Effector memory CD4-positive, alpha-beta T cell (primary cell): ENCODE measurements around the gene ARPC1B.
"Not testable (repeated sequence)": the region's sequence is repeated elsewhere in the genome, so short reads cannot be mapped to it uniquely, and the experiment has no call there.

ENCODE experiments used
- DNase-seq, 3 donors: peaks; one replicate each; pipeline ENCODE4 v3.0.0-alpha.2; 2020
- H3K27ac ChIP-seq: 2 replicates; pipeline ENCODE4 v1.7.0; 2013; ENCODE audit warnings: mild to moderate bottlenecking, low read length, moderate library complexity; ENCODE audit not compliant: insufficient read depth, poor library complexity, severe bottlenecking
- H3K27me3 ChIP-seq: replicated peaks from 2 replicates; pipeline ENCODE4 v1.7.0; 2013; ENCODE audit warnings: mild to moderate bottlenecking, low read length; ENCODE audit not compliant: insufficient read depth, control insufficient read depth, poor library complexity, severe bottlenecking
- H3K36me3 ChIP-seq: 2 replicates; pipeline ENCODE4 v1.7.0; 2013; ENCODE audit warnings: mild to moderate bottlenecking, low read length, moderate library complexity; ENCODE audit not compliant: control insufficient read depth, insufficient read depth
- H3K4me1 ChIP-seq: 2 replicates; pipeline ENCODE4 v1.7.0; 2013; ENCODE audit warnings: low read length, mild to moderate bottlenecking; ENCODE audit not compliant: control insufficient read depth, insufficient read depth, poor library complexity, severe bottlenecking
- H3K4me3 ChIP-seq: 2 replicates; pipeline ENCODE4 v1.7.0; 2013; ENCODE audit warnings: low read length, low read depth, mild to moderate bottlenecking; ENCODE audit not compliant: insufficient read depth, poor library complexity, severe bottlenecking
- H3K9me3 ChIP-seq: 2 replicates; pipeline ENCODE4 v1.7.0; 2013; ENCODE audit warnings: mild to moderate bottlenecking, low read length, moderate library complexity; ENCODE audit not compliant: control insufficient read depth

ARPC1B gene

DNA sequence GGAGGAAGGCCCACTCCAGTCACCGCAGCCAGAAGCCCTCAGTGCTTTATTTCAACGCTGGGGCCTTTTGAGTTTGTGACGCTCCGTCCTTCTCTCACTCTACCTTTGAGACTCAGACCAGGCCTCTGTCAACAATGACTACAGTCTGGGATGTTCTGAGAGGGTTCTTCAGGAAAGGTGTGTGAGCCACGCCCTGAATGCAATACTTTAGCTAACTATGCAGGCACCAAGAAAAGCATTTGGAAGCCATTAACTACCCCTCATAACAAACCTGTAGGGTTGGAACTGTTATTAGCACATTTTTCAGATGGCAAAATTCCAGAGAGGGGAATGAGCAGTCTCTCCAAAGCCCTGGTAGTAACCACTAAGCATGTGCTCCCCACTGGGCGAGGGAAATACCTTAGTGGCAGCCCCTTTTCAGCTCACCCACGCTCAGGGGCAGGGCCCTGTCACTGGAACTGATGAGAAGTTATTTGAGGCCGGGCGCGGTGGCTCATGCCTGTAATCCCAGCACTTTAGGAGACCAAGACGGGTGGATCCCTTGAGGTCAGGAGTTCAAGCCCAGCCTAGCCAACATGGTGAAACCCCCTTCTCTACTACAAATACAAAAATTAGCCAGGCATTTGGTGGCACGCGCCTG, 5.7 kb upstream of the ARPC1B start:
- no peaks in the 10 kb centered on the region for H3K9me3 ChIP-seq
- DNase-seq: no peak
- peaks cover 25% of the 10 kb centered on the region for H3K36me3 ChIP-seq
- no peak overlapping the region for H3K4me3 ChIP-seq
- peaks cover 3% of the 10 kb centered on the region for H3K4me1 ChIP-seq
- H3K27me3 ChIP-seq: no peaks in the 10 kb centered on the region
- H3K27ac ChIP-seq: no peak overlapping the region

DNA sequence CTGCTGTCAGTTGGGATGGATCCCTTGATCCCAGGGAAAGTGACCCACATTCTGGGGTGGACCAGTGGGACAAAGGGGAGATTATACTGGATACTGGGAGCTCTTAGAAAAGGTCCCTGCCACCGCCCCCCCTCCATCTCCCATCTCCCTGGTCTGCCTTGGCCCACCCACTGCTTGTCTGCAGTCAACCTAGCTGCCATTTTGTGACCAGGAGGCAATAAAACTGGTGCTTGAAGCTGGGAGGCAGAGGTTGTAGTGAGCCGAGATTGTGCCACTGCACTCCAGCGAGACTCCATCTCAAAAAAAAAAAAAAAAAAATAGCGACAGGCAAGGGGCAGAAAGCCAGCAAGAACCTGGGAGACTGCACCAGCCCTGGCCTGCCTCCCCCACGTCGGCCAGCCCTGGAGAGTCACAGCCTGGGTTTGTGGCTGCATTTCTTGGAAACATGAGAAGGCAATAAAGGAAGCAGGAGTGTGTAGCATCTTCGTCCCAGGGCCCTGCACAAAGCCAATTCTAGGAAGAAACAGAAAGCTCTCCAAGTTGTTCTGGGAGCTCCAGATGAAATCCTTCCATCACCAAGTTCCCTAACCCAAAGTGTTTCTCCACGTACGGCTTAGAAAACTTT, 4.7 kb upstream of the ARPC1B start:
- DNase-seq: no peak
- Histone ChIP-seq H3K27ac (no peak overlapping the region), H3K4me1 (peaks cover 5% of the 10 kb centered on the region), H3K9me3 (no peaks in the 10 kb centered on the region), H3K27me3 (no peaks in the 10 kb centered on the region), H3K36me3 (peaks cover 18% of the 10 kb centered on the region), H3K4me3 (no peak overlapping the region)

DNA sequence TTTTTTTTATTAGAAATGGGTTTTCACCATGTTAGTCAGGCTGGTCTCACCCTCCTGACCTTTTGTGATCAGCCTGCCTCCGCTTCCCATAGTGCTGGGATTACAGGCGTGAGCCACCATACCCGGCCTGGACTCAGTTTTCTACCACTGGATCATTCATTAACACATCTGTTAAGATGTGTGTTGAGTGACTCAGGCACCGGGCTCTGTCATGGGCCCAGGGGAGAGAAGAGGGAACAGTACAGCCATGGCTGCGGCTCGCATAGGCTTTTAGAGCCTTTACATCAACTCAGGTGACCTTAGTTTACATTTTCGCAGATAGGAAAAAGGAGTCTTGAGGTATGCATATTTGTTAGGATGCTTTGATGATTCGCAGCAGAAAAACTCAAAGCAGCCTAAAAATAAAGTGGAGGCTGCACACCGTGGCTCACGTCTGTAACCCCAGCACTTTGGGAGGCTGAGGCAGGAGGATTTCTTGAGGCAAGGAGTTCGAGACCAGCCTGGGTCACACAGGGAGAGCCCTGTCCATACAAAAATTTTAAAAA, 3.1 kb upstream of the ARPC1B start:
- H3K27me3 ChIP-seq: no peaks in the 10 kb centered on the region
- H3K27ac ChIP-seq: no peak overlapping the region
- H3K4me1 ChIP-seq: peaks cover 9% of the 10 kb centered on the region
- H3K4me3 ChIP-seq: no peak overlapping the region
- peaks cover 5% of the 10 kb centered on the region for H3K36me3 ChIP-seq
- no peaks in the 10 kb centered on the region for H3K9me3 ChIP-seq
- no peak for DNase-seq

DNA sequence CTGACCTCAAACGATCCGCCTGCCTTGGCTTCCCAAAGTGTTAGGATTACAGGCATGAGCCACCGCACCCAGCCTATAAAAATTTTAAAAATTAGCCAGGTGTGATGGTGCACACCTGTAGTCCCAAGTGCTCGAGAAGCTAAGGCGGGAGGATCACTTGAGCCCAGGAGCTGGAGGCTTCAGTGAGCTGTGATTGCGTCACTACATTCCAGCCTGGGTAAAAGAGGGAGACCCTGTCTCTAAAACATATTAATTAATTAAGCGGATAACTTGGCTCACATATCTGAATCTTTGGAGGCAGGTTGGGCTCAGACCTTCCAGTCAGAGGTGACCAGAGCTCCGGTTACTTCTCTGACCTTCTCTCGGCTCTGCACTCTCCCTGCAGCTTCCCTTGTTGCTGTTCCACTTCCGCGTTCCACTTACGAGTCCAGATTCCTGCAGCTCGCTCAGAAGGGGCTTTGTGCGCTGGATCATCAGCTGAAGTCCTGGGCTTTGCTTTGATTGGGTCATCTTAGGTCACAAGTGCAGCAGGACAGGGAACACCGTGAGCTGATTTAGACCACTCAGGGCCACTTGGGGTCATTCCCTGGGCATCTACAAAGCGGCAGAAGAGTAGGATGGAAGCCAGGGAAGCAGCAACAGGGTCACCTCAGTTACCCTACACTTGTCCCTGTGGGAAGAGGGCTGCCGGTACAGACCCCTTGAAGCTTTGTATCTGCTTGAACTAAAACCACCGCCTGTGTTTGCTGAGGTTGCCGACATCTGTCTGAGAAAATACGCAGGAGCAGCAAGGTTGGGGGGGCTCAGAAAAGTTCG, 2.0 kb upstream of the ARPC1B start:
- peaks cover 9% of the 10 kb centered on the region for H3K4me1 ChIP-seq
- peaks cover 3% of the 10 kb centered on the region for H3K36me3 ChIP-seq
- no peak for DNase-seq

DNA sequence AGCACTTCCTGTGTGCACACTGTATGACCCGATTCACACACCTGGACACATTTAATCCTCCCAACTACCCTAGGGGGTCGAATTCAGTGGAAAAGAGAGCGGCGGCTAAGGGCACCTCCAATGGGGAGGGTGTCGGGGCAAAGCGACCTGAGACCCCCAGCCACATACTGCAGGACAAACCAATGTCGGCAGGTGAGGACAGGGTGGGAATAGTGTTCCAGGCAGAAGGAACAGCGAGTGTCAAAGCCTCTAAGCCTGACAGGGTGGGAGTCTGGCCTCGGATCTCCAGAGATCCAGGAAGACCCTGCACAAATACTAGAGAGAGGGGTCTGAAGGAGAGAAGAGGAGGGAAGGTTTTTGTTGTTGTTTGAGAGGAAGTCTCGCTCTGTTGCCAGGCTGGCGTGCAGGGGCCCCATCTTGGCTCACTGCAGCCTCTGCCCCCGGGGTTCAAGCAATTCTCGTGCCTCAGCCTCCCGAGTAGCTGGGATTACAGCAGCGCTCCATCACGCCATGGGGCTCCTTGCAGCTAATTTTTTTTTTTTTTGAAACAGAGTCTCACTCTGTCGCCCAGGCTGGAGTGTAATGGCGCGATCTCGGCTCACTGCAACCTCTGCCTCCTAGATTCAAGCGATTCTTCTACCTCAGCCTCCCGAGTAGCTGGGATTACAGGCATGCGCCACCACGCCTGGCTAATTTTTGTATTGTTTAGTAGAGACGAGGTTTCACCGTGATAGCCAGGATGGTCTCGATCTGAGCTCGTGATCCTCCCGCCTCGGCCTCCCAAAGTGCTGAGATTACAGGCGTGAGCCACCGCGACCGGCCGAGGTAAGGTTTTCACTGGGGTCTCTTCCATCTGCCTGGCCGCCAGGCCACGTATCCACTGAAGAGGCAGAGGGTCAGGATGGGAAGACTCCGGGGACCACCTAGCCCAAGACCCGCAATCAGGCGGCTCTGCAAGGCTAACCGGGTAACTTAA, 1.2 kb upstream of the ARPC1B start:
- DNase-seq: no peak
- H3K9me3 ChIP-seq: no peaks in the 10 kb centered on the region
- peaks cover 11% of the 10 kb centered on the region for H3K4me1 ChIP-seq
- peak overlapping the region; percentile 88 for H3K4me3 ChIP-seq
- H3K36me3 ChIP-seq: peaks cover 12% of the 10 kb centered on the region
- no peaks in the 10 kb centered on the region for H3K27me3 ChIP-seq
- no peak overlapping the region for H3K27ac ChIP-seq

More for the DNA sequence above, 2.0 kb upstream of the ARPC1B start:
- Histone ChIP-seq H3K4me3 (no peak overlapping the region), H3K27me3 (no peaks in the 10 kb centered on the region), H3K27ac (no peak overlapping the region), H3K9me3 (no peaks in the 10 kb centered on the region)

DNA sequence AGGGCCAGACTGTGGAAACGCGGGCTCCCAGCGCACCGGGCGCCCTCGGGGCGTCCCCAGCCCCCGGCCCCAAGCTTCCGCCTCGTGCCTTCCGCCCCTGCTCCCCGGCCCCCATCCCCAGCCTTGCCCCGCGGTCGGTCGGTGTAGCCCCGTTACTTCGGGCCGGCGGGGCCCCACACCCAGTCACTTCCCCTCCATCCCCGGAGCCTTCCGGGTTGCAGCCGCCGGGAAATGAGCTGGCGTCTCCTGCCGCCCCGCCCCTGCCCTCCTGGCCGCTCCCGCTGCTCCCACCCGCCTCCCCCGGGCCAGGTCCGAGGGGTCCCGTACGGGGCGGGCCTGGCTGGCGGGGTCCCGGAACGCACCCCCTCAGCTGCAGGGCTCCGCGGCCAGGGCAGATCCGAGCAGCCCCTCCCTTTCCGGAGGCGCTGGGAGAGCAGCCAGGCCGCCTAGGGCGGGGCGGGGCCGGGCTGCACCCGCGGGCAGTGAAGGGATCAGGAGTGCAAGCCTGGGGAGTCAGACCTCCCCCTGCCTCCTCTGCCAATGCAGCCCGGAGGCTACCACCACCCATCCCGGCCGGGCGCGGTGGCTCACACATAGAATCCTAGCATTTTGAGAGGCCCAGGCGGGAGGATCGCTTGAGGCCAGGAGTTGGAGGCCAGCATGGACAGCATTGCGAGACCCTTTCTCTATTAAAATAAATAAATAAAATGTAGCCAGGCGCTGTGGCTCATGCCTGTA, 709 bp downstream of the ARPC1B start:
- Histone ChIP-seq H3K4me1 (peaks cover 26% of the 10 kb centered on the region), H3K27me3 (no peaks in the 10 kb centered on the region), H3K9me3 (no peaks in the 10 kb centered on the region), H3K27ac (peak overlapping the region; percentile 92), H3K4me3 (peak overlapping the region; percentile 88), H3K36me3 (peaks cover 12% of the 10 kb centered on the region)
- DNase-seq: peak; percentile 49 to 64 (median 61)

DNA sequence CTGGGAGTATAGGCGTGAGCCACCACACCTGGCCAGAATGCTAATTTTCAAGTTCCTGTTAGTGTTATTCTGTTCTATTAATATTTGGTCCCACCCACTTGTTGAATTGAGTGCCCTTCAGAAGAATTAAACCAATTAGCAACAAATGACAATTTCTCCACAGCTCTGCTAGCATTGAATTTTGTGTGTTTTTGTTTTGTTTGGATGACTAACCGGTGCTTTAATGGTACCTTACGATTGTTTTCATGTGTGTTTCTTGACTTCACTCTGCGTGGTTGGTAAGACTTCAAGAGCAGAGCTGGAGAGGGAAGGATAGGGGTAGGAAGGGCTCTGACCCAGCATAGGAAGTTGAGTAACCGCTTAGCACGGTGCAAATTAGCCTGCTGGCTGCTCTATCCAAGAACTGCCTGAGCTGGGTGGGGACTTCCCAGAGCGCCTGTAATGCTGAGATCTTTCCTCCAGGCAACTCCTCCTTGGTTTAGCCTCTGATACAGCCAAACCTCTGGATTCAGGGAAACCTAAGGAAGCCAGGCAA, 4.6 kb downstream of the ARPC1B start:
- Histone ChIP-seq H3K4me3 (peak overlapping the region; percentile 35), H3K27me3 (no peaks in the 10 kb centered on the region), H3K9me3 (no peaks in the 10 kb centered on the region), H3K27ac (peak overlapping the region; percentile 98), H3K36me3 (peaks cover 17% of the 10 kb centered on the region), H3K4me1 (peaks cover 51% of the 10 kb centered on the region)
- peak; percentile 60 to 67 (median 63) for DNase-seq

DNA sequence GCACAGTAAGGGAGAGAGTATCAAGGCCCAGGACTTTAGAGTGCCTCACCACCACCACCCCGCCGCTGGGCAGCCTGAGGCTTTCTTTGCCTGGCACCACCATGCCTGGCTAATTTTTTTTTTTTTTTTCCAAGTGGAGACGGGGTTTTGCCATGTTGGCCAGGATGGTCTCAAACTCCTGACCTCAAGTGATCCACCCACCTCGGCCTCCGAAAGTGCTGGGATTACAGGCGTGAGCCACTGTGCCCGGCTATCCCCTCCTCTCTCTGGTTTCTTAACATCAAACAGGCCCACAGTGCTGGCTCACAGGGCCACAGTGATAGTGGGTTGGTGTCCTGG, 5.1 kb downstream of the ARPC1B start:
- H3K36me3 ChIP-seq: peaks cover 22% of the 10 kb centered on the region
- H3K27me3 ChIP-seq, DNase-seq, H3K9me3 ChIP-seq: not testable (repeated sequence)
- H3K27ac ChIP-seq: peak overlapping the region; percentile 98
- peak overlapping the region; percentile 35 for H3K4me3 ChIP-seq
- H3K4me1 ChIP-seq: peaks cover 51% of the 10 kb centered on the region
